GM12865 (cell line): Measurements from ENCODE around the gene MCU.

ENCODE experiments used
- DNase-seq: peaks from one replicate; pipeline ENCODE4 v3.0.0; 2010; ENCODE audit warnings: low read depth
- H3K4me3 ChIP-seq: 2 replicates; pipeline ENCODE4 v1.5.1; 2011; ENCODE audit warnings: mild to moderate bottlenecking, low read depth, low read length, control low read depth
- CTCF ChIP-seq: IDR thresholded peaks from 2 replicates; pipeline ENCODE4 v1.5.1; 2011; ENCODE audit warnings: low read length, control low read depth, low read depth, inconsistent platforms; ENCODE audit not compliant: insufficient read depth; ENCODE audit errors: missing control alignments

Gene MCU

DNA sequence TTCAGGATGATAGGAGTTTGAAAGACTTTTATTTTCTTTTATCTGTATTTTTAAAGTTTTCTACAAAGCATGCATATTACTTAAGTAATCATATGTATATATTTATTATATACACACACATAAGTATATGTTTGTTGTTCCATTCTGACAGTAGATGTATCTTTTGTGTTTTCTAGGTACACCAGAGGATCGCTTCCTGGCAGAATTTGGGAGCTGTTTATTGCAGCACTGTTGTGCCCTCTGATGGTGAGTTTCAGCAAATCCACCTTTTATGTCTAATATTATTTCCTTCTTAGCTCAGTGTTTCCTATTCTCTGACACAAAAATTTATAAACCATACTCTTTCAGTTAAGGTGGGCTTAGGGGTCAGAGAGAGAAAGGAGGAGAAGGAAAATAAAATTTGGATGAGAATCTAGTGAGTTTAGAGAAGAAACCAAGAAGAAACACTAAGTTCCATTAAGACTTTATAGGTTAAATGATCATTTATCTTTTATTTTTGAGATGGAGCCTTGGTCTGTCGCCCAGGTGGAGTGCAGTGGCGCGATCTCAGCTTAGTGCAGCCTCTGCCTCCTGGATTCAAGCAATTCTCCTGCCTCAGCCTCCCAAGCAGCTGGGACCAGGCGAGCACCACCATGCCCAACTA, 142.4 kb downstream of the MCU start:
- no peak overlapping the region for H3K4me3 ChIP-seq
- TF ChIP-seq CTCF, result peak; percentile 46
- peak; percentile 76 for DNase-seq

GRCh38 chr10:72840319-72840718, 148.4 kb downstream of the MCU start:
- no peak overlapping the region for H3K4me3 ChIP-seq
- TF ChIP-seq CTCF, result no peak
- DNase-seq, result no peak

GRCh38 chr10:72841487-72841886, 149.5 kb downstream of the MCU start:
- DNase-seq, result no peak
- no peak for TF ChIP-seq CTCF
- no peak overlapping the region for H3K4me3 ChIP-seq

DNA sequence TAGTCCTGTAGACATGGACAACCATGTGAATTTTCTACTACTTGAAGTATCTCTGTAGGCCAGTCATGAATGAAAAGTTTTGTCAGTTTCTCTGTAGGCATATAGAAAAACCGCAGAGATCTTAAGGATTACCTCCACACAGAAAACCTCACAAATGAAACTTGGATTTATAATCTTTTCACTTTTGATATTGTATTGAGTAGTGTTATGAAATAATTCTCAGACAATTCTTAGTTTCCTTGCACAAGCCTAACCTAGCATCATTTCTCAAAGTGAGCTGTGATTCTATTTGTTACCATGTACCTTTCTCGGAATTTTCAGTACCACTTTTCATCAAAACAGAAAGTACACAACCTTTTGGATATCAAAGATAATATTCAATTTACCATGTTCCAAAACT, 150.2 kb downstream of the MCU start:
- TF ChIP-seq CTCF, result no peak
- no peak for DNase-seq
- H3K4me3 ChIP-seq, result no peak overlapping the region

DNA sequence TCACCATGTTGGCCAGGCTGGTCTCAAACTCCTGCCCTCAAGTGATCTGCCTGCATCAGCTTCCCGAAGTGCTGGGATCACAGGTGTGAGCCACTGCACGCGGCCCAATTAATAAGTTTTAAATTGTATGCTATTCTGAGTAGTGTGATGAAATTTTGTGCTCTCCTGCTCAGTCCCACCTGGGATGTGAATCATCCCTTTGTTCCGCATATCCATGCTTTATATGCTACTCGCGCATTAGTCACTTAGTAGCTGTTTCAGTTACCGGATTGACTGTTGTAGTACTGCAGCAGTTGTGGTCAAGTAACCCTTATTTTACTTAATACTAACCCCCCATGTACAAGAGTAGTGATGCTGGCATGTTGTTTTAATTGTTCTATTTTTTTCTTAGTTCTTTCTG, 154.3 kb downstream of the MCU start:
- no peak overlapping the region for H3K4me3 ChIP-seq
- no peak for TF ChIP-seq CTCF
- DNase-seq, result no peak

- no peak overlapping the region for H3K4me3 ChIP-seq
- no peak for TF ChIP-seq CTCF
- no peak for DNase-seq
Measured at GRCh38 chr10:72847681-72848080, 155.7 kb downstream of the MCU start.

- DNase-seq, result no peak
- no peak for TF ChIP-seq CTCF
Measured at GRCh38 chr10:72850861-72851260, 158.9 kb downstream of the MCU start.

More at GRCh38 chr10:72850861-72851260, 158.9 kb downstream of the MCU start:
- H3K4me3 ChIP-seq, result no peak overlapping the region
